Left ventricle myocardium inferior (tissue), 1 donor: ENCODE data around the gene PGM1. TPM values are rescaled to one million over a fixed set of nuclear protein-coding genes. Genes with fewer than 3 reads are reported as not detected.

Experiments
- DNase-seq: peaks from one replicate; pipeline ENCODE4 v3.0.0-alpha.2; 2020
- H3K27ac ChIP-seq: fragments of 200-600 bp; replicated peaks from 2 replicates; pipeline ENCODE4 v1.8.0; 2021
- H3K27me3 ChIP-seq: fragments of 200-600 bp; 2 replicates; pipeline ENCODE4 v1.8.0; 2021; ENCODE audit warnings: low read depth
- H3K36me3 ChIP-seq: fragments of 200-600 bp; 2 replicates; pipeline ENCODE4 v1.8.0; 2021
- H3K4me1 ChIP-seq: fragments of 200-600 bp; 2 replicates; pipeline ENCODE4 v1.8.0; 2021
- H3K4me3 ChIP-seq: fragments of 200-600 bp; 2 replicates; pipeline ENCODE4 v1.8.0; 2021; ENCODE audit warnings: mild to moderate bottlenecking, moderate library complexity
- H3K9me3 ChIP-seq: fragments of 200-600 bp; replicated peaks from 2 replicates; pipeline ENCODE4 v1.8.0; 2021
- intact Hi-C: fragments of 100-400 bp; cut with micrococcal nuclease; formaldehyde crosslinking; loops from one replicate; pipeline ENCODE4 v1.11.0; 2022
- total RNA-seq: library from RNA; stranded (reverse); fragmentation: NEBNext Ultra II Directional; extraction: Animal tissue kit (Norgen Biotek cat#: 25700); gene quantifications from one replicate; pipeline ENCODE4 v1.2.1, GENCODE V29; 2021
- TF ChIP-seq, protein P1 (sequence below): fragments of 200-600 bp; IDR thresholded peaks from 2 replicates; pipeline ENCODE4 v1.8.0; 2021; ENCODE audit warnings: antibody characterized with exemption, mild to moderate bottlenecking, borderline replicate concordance
- donor health status: DM: no; HTN: yes; CAD: no; lungs with severe emphysema.

Gene PGM1
- total RNA-seq, 1 donor from 2014 or later = 280 TPM

DNA sequence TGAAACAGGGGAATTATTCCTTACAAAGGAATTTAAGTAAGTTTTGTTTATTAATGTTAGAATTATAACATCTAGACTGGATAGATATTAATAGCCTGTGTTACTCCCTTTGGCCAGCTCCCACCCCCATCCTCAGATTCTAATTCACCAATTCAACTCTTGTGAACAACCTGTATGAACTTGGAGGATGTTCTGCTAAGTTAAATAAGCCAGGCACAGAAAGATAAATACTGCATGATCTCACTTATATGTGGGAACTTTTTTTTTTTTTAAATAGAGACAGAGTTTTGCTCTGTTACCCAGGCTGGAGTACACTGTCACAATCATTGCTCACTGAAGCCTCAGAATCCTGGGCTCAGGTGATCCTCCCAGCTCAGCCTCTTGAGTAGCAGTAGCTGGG, 37.7 kb upstream of the PGM1 start:
- no peaks in the 10 kb centered on the region for H3K4me1 ChIP-seq
- TF ChIP-seq, protein P1, sequence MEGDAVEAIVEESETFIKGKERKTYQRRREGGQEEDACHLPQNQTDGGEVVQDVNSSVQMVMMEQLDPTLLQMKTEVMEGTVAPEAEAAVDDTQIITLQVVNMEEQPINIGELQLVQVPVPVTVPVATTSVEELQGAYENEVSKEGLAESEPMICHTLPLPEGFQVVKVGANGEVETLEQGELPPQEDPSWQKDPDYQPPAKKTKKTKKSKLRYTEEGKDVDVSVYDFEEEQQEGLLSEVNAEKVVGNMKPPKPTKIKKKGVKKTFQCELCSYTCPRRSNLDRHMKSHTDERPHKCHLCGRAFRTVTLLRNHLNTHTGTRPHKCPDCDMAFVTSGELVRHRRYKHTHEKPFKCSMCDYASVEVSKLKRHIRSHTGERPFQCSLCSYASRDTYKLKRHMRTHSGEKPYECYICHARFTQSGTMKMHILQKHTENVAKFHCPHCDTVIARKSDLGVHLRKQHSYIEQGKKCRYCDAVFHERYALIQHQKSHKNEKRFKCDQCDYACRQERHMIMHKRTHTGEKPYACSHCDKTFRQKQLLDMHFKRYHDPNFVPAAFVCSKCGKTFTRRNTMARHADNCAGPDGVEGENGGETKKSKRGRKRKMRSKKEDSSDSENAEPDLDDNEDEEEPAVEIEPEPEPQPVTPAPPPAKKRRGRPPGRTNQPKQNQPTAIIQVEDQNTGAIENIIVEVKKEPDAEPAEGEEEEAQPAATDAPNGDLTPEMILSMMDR = no peak
- intact Hi-C loops = no loop called here
- H3K27me3 ChIP-seq = no peaks in the 10 kb centered on the region
- H3K27ac ChIP-seq = no peak overlapping the region
- no peaks in the 10 kb centered on the region for H3K9me3 ChIP-seq
- H3K4me3 ChIP-seq = no peak overlapping the region
- peaks cover 24% of the 10 kb centered on the region for H3K36me3 ChIP-seq
- DNase-seq = no peak

DNA sequence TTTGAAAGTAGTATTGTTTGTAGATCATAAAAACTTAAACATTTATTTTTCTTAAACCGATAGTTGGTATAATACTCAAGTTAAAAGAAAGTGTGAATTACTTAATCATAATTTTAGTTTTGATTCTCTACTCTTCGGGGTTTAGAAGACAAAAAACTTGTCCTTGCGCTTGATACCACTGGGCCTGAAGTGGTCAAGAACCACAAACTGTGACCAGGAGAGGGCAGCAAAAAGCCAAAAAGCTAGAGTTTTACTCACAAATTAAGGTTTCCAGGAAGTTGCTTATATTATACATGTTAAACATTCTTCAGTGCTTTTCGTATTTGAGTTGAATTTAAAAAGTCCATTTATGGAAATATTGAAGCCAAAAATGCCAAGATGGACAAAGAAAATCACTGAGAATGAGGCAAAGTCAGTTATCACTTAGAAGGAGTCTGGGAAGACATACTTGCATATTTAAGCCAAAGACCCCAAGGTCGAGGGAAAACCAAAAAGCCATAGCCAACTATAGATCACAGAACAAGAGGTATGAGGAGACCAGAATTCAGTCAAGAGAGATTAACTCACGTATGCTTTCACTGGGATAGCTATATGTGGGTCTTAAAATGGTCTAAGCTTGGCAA, 35.7 kb upstream of the PGM1 start:
- TF ChIP-seq, protein P1 = peak; percentile 59
- Histone ChIP-seq H3K36me3 (peaks cover 15% of the 10 kb centered on the region), H3K27ac (no peak overlapping the region), H3K4me1 (no peaks in the 10 kb centered on the region), H3K27me3 (no peaks in the 10 kb centered on the region), H3K9me3 (no peaks in the 10 kb centered on the region), H3K4me3 (no peak overlapping the region)
- intact Hi-C loops = no loop called here
- DNase-seq = no peak

GRCh38 chr1:63559357-63559756, 33.9 kb upstream of the PGM1 start:
- no peaks in the 10 kb centered on the region for H3K27me3 ChIP-seq
- H3K9me3 ChIP-seq = no peaks in the 10 kb centered on the region
- no peaks in the 10 kb centered on the region for H3K36me3 ChIP-seq
- H3K27ac ChIP-seq = no peak overlapping the region
- H3K4me1 ChIP-seq = no peaks in the 10 kb centered on the region
- intact Hi-C loops = no loop called here
- TF ChIP-seq, protein P1 = no peak
- H3K4me3 ChIP-seq = no peak overlapping the region
- no peak for DNase-seq

DNA sequence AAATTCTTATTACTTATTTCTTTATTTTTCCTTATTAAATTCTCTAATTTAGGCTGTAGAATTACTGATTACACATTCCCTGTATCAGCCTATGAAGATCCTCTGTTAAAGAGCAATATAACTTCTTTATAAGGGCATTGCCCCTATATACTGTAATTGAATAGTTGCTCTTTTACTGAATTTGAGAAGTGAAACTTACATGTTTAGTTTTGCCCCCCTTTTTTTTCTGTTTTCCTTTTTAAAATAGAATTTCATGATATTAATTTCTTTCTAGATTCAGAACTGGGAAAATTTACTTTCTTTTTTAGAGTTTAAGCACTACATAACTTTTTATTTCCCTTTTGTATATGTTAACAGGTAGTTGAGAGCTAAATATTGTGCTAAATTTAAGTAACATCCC, 29.5 kb upstream of the PGM1 start:
- Histone ChIP-seq H3K36me3 (peaks cover 5% of the 10 kb centered on the region), H3K27ac (no peak overlapping the region), H3K4me1 (no peaks in the 10 kb centered on the region), H3K4me3 (no peak overlapping the region), H3K27me3 (no peaks in the 10 kb centered on the region), H3K9me3 (no peaks in the 10 kb centered on the region)
- TF ChIP-seq, protein P1 = no peak
- intact Hi-C loops = no loop called here
- no peak for DNase-seq

DNA sequence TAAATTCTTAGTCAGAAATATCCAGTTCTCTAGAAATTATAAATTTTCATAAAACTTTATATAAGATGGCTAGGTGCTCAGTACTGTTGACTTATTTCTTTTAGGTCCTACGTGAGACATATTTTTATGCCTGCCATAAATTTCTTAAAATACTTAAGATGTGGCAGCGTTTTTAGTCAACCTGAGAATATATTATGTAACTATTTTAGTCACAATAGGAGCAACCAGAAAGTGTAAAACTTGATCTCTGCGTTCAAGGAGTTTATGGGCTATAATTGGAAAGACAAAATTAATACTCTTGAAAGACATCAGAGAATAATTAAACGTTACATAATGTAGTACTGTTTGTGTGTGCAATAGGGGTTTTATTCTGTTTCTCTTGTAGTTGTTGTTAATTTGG, 24.1 kb upstream of the PGM1 start:
- no peak overlapping the region for H3K4me3 ChIP-seq
- TF ChIP-seq, protein P1 = no peak
- H3K36me3 ChIP-seq = peaks cover 5% of the 10 kb centered on the region
- DNase-seq = no peak
- H3K27me3 ChIP-seq = no peaks in the 10 kb centered on the region
- no peaks in the 10 kb centered on the region for H3K9me3 ChIP-seq
- intact Hi-C loops = no loop called here
- peaks cover under 1% of the 10 kb centered on the region for H3K4me1 ChIP-seq
- H3K27ac ChIP-seq = no peak overlapping the region
